ENCODE data around the gene SEL1L3.

The SEL1L3 gene

DNA sequence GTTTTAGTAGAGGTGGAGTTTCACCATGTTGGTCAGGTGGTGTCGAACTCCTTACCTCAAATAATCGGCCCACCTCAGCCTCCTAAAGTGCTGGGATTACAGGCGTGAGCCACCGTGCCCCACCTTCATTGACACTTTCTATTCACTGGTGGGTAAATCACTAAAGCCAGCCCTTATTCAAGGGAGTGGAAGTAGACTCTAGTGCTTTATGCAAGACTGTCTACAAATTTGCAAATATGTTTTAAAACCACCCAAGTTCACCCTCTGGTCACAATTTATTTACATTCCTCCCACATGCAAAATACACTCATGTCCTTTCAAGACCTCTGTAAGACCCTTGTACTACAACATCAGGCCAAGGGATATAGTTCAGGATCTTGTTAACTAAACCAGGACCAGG, 162.1 kb downstream of the SEL1L3 start:
- H3K9me3 Mint-ChIP-seq (ENCODE audit: low read depth), result no peaks in the 10 kb centered on the region
- H3K27me3 Mint-ChIP-seq, result no peaks in the 10 kb centered on the region
- H3K27ac Mint-ChIP-seq, result no peak overlapping the region
- H3K4me3 Mint-ChIP-seq, result no peak overlapping the region
- H3K4me1 Mint-ChIP-seq (ENCODE audit: low read depth), result no peaks in the 10 kb centered on the region
- H3K36me3 Mint-ChIP-seq, result no peaks in the 10 kb centered on the region

DNA sequence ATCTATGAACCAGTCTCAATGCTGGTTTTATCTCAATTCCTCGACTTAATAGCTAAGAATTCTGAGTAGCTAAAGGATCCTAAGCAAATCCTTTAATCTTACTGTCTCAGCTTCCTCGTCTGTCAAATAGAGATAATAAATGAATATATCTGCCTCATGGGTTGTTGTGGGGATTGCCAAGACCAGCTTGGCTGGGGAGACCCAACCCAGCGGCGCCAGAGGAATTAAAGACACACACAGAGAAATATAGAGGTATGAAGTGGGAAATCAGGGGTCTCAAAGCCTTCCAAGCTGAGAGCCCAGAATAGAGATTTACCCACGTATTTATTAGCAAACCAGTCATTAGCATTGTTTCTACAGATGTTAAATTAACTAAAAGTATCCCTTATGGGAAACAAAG, 165.3 kb downstream of the SEL1L3 start:
- Mint-ChIP-seq H3K27me3 (peaks cover 2% of the 10 kb centered on the region), H3K4me3 (no peak overlapping the region), H3K9me3 (ENCODE audit: low read depth) (peaks cover 3% of the 10 kb centered on the region), H3K27ac (no peak overlapping the region), H3K36me3 (no peaks in the 10 kb centered on the region), H3K4me1 (ENCODE audit: low read depth) (no peaks in the 10 kb centered on the region)

Measured in activated naive CD8-positive, alpha-beta T cell (primary cell).